Nucleus accumbens (tissue), 56 donors: ENCODE measurements around the gene NOSTRIN.
"Not testable (repeated sequence)": the region's sequence is repeated elsewhere in the genome, so short reads cannot be mapped to it uniquely, and the experiment has no call there.

ENCODE experiments used
- DNase-seq, 56 donors: peaks; one replicate each; lab custom pipeline; 2025; lab: John Stamatoyannopoulos, UW

NOSTRIN gene

DNA sequence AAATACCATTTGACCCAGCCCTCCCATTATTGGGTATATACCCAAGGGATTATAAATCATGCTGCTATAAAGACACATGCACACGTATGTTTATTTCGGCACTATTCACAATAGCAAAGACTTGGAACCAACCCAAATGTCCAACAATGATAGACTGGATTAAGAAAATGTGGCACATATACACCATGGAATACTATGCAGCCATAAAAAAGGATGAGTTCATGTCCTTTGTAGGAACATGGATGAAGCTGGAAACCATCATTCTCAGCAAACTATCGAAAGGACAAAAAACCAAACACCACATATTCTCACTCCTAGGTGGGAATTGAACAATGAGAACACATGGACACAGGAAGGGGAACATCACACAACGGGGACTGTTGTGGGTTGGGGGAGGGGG, 68.4 kb downstream of the NOSTRIN start:
- not testable (repeated sequence) for DNase-seq

DNA sequence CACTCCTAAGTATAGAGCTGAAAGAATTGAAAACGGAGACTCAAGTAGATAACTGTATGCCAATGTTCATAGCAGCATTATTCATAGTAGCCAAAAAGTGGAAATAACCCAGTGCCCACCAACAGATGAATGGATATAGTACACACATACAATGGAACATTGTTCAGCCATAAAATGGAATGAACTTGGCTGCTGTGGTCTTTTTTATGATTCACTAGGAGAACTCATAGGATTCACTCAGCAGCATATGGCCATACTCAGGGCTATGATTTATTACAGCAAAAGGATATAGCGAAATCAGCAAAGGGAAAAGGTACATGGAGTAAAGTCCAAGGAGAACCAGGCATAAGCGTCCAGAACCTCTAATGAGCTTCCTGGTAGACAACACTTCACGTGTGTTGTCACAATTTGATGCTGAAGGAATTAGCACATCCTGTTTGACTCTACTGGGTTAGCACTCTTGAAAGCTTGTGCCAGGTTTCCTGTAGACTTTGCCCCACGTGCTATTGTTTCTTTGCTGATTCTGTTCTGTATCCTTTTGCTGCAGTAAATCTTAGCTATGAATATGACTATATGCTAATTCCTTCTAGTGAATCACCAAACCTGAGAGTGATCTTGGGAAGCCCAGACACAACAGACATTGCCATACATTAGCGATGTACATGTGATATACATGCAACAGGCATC, 72.1 kb downstream of the NOSTRIN start:
- no peak for DNase-seq

DNA sequence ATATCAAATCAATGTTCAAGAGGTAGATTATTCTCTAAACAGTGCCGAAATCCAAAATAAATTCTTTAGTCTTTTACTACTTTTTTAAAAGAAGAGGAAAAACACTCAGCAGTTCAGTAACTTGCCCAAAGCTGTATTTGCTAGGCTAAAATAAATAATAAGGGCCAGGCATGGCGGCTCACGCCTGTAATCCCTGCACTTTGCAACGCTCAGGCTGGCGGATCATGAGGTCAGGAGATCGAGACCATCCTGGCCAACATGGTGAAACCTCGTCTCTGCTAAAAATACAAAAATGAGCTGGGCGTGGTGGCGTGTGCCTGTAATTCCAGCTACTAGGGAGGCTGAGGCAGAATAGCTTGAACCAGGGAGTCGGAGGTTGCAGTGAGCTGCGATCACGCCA, 79.7 kb downstream of the NOSTRIN start:
- not testable (repeated sequence) for DNase-seq

DNA sequence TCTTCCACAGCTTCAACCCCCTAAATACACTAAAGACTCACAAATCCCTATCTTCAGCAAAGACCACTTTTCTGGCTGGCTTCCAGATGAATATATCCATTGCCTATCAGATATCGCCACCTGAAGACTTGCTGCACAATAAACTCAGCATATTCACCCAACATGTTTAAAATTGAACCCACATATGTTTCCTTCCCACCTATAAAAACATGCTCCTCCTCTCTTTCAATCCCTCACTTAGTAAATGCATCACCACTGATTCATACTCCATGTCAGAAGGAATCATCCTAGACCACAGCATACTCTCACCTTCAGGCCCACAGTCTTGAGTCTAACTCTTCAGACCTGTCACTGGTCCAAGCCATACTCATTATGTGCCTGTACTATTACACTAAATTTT, 82.5 kb downstream of the NOSTRIN start:
- DNase-seq, result no peak

DNA sequence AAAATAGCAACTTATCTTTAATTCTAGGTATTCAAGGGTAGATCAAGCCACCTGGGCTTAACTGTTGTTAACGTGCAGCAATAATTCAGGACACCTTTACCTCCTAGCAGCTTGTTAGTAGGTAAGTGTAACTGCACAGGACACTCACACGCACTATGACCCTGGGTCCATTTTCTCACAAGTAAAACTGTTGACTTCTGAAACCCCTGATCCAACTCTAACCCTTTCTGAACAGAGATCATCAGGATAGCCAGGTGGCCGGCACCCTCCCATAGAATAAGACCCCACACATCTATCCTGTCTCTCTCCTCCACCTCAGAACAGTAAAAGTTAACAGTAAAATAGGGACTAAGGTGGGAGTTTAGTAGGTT, 87.2 kb downstream of the NOSTRIN start:
- no peak for DNase-seq

DNA sequence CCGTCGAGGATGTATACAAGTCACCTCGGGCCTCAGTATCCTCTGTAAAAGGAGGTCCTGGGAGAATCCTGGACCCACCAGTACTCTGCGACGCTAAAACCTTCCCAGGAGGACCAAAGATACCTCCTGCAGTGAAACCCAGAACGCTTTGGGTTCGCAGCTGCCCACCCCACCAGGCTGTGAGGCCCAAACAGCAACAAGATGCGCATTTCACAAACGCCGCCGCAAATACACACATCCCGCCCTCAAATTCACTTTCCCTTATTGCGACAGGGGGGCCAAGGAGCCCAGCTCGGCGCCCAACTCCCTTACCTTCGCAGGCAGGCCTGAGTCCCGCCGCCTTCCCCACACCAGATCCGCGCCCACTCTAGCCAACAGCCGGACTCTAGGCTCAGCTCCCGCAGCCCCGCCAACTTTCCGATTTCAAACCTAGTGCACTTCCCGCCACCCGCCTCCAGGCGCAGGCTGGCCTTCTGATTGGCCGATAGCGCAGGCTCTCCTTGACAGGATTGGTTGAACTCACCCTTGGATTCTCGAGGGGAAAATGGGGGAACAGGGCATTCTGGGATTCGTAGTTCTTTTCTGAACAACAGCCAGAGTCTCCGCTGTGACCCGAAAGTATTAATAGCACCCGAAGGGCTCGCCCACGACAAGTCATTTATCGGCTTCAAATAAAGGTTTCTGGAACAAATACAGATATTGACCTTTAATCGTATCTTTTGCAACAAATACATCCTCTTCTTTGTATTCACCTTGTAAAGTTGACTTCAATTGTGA, 87.8 kb downstream of the NOSTRIN start, which contains the start of gene SPC25:
TSS of gene SPC25 (minus strand) at position 425 of the 777 bp plus-strand sequence. CDS start 911 bp downstream, outside the sequence.
- DNase-seq, result peak in 55 of 56 donors; percentile 16 to 91 (median 73)

DNA sequence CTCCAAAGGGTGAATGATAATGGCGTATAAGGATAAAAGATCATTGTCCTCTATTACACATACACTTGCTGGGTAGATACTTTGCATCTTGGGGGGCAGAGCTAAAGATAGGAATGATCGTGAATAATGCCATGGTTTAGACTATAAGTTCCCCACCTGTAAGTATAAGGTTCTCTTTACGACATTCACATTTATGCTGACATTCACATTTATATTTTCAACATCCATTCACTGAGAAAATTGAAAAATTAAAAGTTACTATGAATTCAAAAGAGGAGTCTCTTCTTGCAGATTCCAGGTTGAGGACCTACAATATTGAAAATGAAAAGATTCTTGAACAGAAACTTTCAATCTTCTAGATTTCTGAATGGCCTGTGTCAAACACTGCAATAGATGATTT, 89.9 kb downstream of the NOSTRIN start:
- no peak for DNase-seq

DNA sequence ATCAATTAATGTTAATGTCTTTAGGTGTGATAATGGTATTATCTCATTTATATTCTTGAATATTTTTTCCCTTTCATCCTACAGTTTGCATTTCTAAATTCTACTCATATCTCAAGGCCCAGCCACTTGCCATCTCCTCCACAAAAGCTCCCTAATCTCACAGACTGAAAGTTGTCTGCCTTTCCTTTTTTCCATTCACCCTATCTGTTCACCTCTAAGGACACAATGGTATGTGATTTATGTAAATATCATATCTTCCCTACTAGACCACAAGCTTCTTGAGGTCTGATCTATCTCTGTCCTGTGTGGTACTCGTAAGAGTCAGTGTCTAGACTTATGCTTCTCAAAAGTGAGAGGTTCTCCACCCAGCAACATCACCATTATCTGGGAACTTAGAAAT, 91.7 kb downstream of the NOSTRIN start:
- DNase-seq, result no peak

DNA sequence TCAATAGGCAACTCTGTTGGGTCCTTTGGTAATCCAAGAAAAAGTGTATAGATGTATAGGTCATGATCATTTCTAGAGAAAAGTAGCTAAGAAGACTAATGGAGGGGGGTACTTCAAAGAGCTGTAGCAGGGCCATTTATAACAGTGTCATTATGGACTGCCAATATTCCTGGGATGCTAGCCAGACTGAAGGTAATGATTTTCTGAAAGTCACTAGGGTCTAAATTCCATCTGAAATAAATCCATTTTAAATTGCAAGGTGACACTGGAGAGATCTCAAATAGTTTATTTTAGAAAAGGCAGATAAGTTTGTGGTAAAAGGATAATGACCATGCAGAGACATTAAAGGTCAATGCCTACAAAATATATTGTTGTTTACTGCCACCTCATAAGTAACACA, 92.3 kb downstream of the NOSTRIN start:
- DNase-seq, result no peak

DNA sequence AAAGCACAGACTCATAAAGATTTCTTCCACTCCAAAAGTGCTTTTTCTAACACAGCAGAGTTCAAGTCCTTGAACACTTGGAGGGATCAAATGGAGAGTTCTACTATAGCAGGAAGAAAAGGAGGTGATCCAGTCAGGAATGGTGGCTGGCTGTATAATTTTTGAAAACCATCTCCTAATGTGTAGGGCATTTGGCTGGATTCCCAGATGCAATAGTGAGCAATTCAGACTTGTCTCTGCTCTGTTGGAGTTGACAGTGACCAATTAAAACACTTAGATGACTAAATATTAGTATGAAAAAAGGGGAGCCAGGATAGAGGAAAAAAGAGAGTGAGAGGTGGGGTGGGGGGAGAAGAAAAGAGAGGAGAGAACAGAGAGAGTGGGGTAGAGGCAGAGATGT, 93.3 kb downstream of the NOSTRIN start:
- DNase-seq, result no peak

DNA sequence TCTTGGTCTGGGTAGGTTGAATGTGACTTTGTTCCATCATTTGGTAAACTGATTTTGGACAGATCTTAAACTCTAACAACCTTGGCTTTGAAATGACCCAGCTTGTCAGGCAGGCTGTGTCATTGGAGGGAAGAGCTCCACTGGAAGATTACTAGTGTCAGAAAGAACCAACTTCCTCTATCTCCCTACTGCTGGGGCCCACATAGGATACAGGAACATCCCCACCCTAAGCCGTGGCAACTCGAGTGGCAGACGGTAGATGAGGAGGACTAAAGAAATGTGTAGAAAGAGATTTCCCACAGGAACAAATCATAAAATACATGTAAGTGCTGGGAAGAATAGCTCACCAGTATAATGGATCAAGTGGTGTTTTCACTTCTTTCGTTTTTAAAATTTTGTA, 94.3 kb downstream of the NOSTRIN start:
- DNase-seq, result no peak

DNA sequence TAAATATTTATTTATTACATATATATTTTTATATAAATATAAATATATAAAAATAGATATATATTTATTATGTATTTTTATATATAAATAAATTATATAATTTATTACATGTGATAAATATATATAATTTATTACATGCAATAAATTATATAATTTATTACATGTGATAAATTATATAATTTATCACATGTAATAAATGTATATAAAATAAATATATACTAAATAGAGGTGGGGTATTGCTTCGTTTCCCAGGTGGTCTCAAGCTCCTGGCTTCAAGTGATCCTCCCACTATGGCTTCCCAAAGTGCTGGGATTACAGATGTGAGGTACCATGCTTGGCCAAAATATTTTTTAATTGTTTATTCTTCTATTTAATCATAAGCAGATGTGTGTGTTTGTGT, 95.0 kb downstream of the NOSTRIN start:
- no peak for DNase-seq

DNA sequence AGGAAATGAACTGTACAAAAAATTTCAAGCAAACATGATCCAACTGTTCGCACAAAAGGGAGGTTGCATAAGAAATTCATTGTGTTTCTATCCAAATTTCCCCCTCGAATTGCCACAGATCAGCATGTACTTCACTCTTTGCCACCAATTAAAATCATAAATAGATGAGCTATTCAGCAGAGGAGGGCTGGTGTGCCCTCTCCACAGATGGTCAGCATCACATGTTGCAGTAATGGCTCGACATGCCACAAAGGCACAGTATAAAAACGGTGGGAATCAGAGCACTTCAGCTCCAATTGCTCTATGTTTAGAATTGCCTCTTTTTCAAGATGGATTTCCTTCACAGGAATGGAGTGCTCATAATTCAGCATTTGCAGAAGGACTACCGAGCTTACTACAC, 98.6 kb downstream of the NOSTRIN start, which contains the start of gene G6PC2:
TSS of gene G6PC2 (plus strand) at position 289 of the 400 bp plus-strand sequence. CDS start at position 330, 41 bp downstream.
- DNase-seq, result peak in 8 of 56 donors; percentile 0 to 7 (median 1)

DNA sequence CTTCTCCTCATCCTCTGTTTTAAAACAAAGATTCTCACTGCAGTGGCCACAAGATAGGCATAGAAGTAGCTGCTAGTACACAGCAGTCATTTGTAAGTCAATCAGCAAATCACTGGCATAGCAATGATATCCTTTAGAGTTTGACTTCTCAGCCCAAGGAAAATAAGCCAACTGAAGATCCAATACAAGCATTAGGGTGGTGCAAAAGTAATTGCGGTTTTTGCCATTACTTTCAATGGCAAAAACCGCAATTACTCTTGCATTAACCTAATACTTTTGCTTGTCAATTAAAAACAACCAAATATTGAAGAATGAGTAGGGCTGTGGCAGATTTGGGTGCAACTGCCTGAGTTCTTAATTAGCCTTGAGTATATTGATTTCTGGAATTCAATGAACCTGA, 101.5 kb downstream of the NOSTRIN start:
- no peak for DNase-seq

DNA sequence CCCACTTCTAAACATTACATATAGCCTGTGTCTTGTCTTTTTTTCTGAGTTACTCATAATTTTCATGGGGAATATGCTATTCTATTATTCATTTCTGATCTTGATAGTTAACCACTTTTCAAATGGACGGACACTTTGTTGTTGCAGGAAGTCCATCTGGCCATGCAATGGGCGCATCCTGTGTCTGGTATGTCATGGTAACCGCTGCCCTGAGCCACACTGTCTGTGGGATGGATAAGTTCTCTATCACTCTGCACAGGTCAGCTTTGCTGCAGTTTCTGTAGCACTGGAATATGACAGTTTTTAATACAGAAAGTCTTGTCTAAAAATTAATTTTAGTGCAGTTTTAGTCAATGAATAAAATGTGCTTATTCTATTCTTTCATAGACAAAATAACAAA, 101.9 kb downstream of the NOSTRIN start:
- DNase-seq, result no peak

DNA sequence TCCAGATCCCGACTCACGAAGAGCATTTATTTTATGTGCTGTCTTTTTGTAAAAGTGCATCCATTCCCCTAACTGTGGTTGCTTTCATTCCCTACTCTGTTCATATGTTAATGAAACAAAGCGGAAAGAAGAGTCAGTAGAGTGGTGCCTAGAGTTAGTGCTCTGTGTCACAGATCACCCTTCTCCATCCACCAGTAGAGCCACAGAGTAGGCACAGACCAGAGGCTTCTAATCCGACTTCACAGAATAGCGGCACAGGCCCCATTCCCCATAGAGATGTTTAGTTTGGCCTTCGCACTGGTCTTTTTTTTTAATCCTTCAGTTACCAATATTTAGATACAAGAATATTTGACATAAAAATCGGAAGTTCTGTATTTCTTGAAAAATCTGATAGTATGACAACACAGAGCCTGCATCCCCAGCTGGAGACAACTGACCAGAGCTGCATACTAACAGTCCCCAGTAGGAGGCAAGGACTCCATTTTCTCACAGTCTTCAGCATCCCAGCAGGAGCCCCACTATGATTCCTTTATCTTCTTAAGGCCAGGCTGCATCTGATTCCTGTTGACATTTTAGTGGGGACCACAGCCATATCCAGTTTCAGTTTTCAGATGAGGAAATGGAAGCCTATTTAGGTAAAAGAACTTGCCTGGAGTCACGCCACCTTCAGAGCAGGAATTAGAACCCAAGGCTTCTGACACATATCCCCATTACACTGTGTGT, 105.7 kb downstream of the NOSTRIN start:
- DNase-seq, result no peak

DNA sequence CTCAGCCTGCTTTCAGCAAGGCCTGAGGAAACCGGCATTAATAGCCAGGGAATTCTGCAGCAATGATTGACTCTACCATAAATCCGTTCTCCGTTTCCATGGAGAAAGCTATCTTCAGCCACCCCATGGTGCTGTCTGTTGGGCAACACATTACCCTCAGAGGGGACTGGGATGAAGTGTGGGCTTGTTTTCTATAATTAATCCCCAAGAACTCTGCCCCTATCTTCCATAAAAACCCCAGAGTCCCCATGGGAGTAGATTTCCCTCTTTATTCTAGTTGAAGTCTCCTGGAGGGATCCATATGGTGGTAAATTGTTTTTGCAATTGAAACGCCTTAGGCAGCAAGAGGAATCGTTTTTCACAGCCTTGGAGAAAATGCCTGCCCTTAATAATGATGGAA, 107.9 kb downstream of the NOSTRIN start:
- no peak for DNase-seq

DNA sequence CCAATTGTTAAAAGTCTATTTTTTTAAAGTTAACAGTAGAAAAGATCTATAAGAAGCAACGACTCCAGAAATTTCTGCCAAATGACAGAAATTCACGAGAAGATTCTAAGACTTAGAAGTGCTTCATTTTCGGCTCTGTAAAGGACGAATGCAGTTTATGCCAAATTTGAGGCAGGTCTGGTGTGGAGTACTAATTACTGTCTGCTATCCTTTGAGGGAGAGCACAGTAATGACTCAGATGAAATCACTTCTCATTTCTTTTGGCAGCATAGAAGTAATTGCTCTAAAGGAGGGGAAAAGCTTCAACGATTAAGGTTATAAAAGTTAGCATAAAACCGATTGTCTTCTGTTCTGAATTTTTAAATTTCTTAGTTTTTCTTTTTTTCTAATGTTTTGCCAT, 110.0 kb downstream of the NOSTRIN start:
- no peak for DNase-seq

DNA sequence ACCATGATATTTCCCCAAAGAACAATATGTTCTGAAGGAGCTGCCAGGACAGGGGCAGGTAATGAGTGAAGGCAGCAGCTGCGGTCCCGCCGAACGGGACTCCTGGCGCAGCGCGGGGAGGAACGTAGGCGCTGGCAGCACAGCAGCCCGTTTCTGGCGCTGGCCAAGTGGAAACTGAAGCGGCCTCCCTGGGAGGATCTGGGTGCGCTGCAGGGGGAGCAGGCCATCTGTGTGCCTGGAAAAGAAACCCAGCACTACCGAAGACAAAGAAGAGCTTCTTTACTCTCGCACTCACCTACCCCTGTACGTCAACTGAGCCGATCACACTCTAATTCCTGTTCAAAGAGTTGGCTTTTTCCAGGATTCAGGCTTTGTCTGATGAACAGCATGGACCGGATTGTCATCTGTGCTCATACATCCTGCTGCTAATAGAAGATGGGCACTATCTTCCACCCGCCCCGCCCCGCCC, 110.5 kb downstream of the NOSTRIN start:
- DNase-seq, result peak in 28 of 56 donors; percentile 1 to 56 (median 9)

DNA sequence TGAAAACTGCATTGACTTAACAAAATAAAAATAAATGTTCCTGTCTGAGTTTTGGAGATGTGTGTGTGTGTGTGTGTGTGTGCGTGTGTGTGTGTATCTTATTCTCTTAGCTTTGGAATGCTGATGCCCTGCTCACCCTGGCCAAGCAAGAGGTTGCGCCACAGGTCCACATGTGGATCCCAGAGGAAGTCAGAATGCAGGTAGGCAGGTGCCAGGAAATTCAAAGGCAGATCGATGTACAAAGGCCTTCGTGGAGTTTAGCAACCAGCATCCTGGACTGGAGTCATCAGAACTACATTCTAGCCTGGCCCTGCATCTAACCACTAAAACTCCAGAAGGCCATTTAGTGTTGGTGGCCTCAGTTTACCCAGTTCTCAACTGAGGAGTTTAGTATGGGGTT, 111.1 kb downstream of the NOSTRIN start:
- DNase-seq, result no peak
